IPS-15b (cell line): ENCODE results near the gene GPR15LG.
"Not testable (repeated sequence)": the region's sequence is repeated elsewhere in the genome, so short reads cannot be mapped to it uniquely, and the experiment has no call there.

ENCODE experiments used
- H3K27me3 ChIP-seq: one replicate; pipeline ENCODE4 v1.6.1; 2013; ENCODE audit warnings: low read length; ENCODE audit not compliant: control insufficient read depth, insufficient read depth
- H3K36me3 ChIP-seq: one replicate; pipeline ENCODE4 v1.6.1; 2013; ENCODE audit warnings: low read length; ENCODE audit not compliant: control insufficient read depth, insufficient read depth
- H3K4me1 ChIP-seq: one replicate; pipeline ENCODE4 v1.6.1; 2013; ENCODE audit warnings: mild to moderate bottlenecking, low read length; ENCODE audit not compliant: control insufficient read depth, insufficient read depth
- H3K4me3 ChIP-seq: one replicate; pipeline ENCODE4 v1.5.1; 2013; ENCODE audit warnings: low read depth, low read length
- H3K9ac ChIP-seq: one replicate; pipeline ENCODE4 v1.6.1; 2013; ENCODE audit warnings: low read depth, mild to moderate bottlenecking, low read length
- H3K9me3 ChIP-seq: one replicate; pipeline ENCODE4 v1.6.1; 2013; ENCODE audit warnings: mild to moderate bottlenecking, low read length; ENCODE audit not compliant: control insufficient read depth, insufficient read depth

GPR15LG gene

DNA sequence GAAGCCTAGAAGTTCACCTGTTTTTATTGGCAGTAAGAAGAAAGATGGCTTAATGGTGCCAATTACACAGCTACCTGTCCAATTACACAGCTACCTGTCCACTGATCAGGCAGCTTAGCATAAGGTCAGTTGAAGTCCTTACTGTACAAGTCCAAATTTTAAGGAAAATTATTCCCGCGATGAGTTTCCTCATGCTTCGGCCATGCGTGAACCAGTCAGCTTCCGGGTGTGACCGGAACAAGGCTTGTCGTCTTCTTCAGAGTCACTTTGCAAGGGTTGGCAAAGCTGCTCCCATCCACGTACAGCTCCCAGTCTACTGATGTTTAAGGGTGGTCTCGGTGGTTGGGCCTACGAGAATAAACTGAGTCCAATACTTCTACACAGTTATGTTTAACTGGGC is 5.2 kb upstream of the GPR15LG start:
- peaks cover 18% of the 10 kb centered on the region for H3K4me1 ChIP-seq
- not testable (repeated sequence) for H3K27me3 ChIP-seq, H3K36me3 ChIP-seq, H3K9ac ChIP-seq, H3K4me3 ChIP-seq, H3K9me3 ChIP-seq

DNA sequence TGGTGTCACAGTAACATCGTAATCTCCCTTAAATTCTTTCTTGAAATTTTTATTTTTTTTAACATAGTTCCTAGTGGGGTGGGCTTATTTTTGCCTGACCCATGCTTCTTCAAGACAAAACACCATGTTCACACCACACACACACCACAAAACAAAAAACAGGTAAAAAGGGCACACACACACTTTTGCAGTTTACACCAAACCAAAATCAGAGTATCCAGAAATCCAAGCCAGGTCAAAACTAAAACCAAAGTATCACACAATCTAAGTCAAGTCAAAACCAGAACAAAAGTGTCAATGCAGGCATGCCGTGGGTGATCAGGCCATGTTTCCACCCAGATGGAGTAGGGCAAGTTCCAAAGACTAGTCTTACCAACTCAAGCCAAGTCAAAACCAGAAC is 2.4 kb upstream of the GPR15LG start:
- not testable (repeated sequence) for H3K4me1 ChIP-seq, H3K9me3 ChIP-seq, H3K27me3 ChIP-seq, H3K36me3 ChIP-seq, H3K4me3 ChIP-seq, H3K9ac ChIP-seq

DNA sequence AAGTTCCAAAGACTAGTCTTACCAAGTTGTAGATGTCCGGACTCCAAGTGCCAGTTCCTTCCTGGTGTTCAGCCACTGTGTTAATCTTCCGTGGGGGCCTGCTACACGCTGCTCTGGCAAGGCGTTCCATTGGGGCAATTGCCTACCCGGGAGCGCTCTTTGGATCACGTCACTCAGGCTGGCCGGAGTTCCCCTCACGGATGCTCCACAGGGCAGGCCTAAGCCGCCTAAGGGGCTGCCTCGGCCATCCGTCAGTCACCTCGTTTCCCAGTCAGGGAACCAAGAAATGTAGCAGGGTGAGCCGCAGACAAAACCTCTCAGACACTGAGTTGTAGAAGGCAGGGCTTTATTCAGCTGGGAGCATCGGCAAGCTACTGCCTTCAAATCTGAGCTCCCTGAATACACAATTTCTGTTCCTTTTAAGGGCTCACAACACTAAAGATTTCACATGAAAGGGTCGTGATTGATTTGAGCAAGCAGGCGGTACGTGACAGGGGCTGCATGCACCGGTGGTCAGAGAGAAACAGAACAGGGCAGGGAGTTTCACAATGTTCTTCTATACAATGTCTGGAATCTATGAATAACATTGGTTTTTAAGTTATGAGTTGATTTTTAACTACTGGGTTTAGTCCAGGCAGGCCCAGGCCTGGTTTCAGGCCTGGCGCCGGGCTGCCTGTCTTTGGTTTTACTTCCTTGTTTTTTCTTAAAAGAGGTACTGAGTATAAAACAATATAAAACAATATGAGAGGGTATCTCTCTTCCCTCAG is 1.7 kb upstream of the GPR15LG start:
- not testable (repeated sequence) for H3K9me3 ChIP-seq, H3K4me1 ChIP-seq, H3K36me3 ChIP-seq, H3K9ac ChIP-seq, H3K27me3 ChIP-seq, H3K4me3 ChIP-seq

DNA sequence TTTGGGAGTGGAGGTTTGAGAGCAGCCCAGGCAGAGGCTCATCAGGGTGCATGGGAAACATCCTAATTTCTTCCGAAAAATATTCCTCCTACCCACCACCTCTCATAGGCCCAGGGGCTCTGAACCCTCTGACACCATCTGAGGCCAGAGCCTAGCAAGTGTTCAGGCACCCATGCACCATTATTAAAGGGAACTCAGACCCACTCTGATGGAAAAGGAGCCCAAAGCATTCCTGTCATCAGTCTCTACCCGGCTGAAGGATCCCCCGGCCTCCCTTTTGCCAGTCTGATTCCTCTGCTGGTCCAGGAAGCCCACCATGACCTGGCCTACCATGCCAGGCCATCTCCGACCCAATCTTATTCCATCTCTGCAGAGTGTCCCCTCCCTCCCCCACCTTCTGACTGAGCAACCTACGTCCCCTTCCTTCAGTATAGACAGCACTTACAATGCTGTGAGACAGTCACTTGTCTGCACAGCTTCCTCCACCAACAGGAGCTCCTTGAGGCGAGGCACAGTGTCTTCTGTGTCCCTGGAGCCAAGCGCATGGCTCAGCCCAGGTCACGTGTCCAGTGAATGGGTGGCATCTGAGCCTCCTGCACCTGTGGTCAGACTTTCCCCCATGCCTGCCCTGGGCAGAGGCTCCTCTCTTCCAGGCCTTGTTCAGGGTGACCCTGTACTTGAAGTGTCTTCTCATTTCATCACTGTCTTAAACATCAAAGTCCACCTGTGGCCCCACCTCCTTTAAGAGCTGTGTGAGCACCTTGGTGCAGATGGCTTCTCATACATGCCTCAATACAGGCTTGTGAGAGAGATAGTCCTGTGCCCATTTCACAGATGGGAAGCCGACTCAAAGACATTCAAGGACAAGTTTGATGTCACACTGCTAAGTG is 889 bp upstream of the GPR15LG start:
- Histone ChIP-seq H3K27me3 (no peaks in the 10 kb centered on the region), H3K4me3 (no peak overlapping the region), H3K4me1 (no peaks in the 10 kb centered on the region), H3K9ac (no peak overlapping the region), H3K36me3 (no peaks in the 10 kb centered on the region), H3K9me3 (no peaks in the 10 kb centered on the region)

DNA sequence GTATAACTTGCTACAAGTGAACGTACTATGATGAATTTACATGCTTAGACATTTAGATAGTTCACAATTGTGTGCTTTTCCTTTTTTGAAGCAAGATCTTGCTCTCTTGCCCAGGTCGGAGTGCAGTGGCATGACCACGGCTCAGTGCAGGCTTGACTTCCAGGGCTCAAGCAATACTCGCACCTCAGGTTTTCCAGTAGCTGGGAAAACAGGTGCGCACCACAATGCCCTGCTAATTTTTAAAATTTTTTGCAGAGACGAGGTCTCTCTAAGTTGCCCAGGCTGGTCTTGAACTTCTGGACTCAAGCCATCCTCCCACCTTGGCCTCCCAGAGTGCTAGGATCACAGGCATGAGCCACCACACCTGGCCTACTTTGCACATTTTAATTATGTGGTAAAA is 1.8 kb downstream of the GPR15LG start:
- Histone ChIP-seq H3K9ac (no peak overlapping the region), H3K36me3 (no peaks in the 10 kb centered on the region), H3K27me3 (no peaks in the 10 kb centered on the region), H3K4me1 (no peaks in the 10 kb centered on the region), H3K9me3 (no peaks in the 10 kb centered on the region), H3K4me3 (no peak overlapping the region)

DNA sequence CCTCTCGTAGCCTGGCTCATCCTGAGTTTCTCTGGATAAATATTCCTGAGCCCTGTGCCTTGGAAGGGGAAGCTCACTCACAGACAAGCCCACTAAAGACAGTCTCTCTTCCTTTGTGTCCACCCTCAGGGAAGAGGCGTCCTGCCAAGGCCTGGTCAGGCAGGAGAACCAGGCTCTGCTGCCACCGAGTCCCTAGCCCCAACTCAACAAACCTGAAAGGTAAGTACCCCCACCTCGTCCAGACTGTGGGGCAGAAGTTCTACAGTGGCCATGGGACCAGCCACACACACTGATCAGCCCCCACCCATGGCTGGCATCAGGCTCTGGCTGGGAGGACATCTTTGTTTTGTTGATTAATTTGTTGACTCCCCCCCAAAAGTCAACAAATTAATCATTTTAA is 2.8 kb downstream of the GPR15LG start:
- Histone ChIP-seq H3K9ac (no peak overlapping the region), H3K27me3 (no peaks in the 10 kb centered on the region), H3K36me3 (no peaks in the 10 kb centered on the region), H3K4me1 (no peaks in the 10 kb centered on the region), H3K9me3 (no peaks in the 10 kb centered on the region), H3K4me3 (no peak overlapping the region)

DNA sequence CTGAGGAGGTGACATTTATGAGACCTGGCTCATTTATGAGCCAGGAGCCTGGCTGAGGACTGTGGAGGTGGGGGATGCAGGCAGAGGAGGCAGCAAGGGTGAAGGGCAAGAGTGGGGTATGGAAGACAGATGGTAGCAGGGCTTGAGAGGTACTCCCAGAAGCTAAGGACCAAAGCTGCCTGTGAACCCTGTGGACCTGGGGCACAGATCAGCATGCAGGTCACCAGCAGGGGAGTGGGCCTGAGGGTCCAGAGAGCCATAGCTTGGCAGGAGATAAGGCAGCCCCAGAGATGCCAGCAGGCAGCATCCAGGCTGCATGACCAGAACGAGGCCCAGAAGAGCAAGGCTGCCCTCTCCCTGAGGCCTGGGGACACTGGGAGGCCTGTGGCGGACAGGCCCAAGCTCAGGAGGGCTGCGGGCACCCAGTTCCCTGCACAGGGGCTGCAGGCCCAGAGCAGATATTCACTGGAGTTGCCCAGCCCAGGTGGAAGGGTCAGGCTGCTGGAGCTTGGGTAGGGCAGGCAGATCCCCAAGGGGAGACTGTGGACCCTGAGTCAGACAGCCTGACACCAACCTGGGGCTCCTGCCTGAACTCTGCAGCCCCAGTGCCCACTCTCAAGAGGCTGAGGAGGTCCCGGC is 3.4 kb downstream of the GPR15LG start:
- Histone ChIP-seq H3K4me3 (no peak overlapping the region), H3K9me3 (no peaks in the 10 kb centered on the region), H3K4me1 (no peaks in the 10 kb centered on the region), H3K9ac (no peak overlapping the region), H3K27me3 (no peaks in the 10 kb centered on the region), H3K36me3 (no peaks in the 10 kb centered on the region)

DNA sequence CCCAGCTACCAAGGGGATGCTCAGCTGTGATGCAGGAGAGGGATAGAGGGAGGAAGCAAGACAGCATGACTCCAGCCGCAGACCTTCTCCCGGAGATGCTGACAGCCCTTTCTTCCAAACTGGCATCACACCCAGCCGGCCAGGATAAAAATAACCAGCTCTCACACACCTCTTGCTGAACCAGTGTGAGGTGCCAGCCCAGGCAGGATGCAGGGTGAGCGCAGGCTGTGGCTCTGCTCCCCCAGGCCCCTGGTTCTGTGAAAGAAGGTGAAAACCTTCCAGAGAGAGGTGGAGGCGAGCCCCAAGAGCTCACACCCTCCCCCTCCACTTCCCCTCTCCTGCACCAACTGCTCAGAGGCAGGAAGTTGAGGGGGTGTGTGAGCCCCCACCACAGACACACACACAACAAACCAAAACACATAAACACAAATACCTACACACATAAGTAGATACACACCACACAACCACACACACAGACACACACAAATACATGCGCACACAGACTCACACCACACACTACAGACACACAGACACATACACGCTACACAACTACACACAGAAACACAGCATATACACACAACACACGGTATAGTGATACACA is 4.0 kb downstream of the GPR15LG start:
- no peaks in the 10 kb centered on the region for H3K27me3 ChIP-seq
- no peaks in the 10 kb centered on the region for H3K9me3 ChIP-seq
- no peaks in the 10 kb centered on the region for H3K36me3 ChIP-seq
- H3K4me3 ChIP-seq = no peak overlapping the region
- no peak overlapping the region for H3K9ac ChIP-seq
- H3K4me1 ChIP-seq = no peaks in the 10 kb centered on the region

DNA sequence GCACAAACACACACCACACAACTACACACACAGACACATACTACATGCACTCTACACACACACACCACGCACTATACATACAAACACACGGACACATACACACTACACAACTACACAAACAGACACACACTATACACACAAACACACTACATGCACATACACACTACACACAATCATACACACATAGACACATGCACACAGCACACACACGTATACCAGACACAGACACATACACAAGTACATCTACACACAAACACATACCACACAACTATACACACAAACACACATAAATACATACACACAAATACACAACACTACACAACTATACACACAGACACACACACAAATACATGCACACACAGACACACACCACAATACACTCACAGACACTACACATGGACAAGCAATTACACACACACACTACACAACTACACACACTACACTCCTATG is 4.6 kb downstream of the GPR15LG start:
- H3K36me3 ChIP-seq = no peaks in the 10 kb centered on the region
- no peak overlapping the region for H3K4me3 ChIP-seq
- H3K9ac ChIP-seq = no peak overlapping the region
- H3K4me1 ChIP-seq = no peaks in the 10 kb centered on the region
- no peaks in the 10 kb centered on the region for H3K9me3 ChIP-seq
- no peaks in the 10 kb centered on the region for H3K27me3 ChIP-seq

DNA sequence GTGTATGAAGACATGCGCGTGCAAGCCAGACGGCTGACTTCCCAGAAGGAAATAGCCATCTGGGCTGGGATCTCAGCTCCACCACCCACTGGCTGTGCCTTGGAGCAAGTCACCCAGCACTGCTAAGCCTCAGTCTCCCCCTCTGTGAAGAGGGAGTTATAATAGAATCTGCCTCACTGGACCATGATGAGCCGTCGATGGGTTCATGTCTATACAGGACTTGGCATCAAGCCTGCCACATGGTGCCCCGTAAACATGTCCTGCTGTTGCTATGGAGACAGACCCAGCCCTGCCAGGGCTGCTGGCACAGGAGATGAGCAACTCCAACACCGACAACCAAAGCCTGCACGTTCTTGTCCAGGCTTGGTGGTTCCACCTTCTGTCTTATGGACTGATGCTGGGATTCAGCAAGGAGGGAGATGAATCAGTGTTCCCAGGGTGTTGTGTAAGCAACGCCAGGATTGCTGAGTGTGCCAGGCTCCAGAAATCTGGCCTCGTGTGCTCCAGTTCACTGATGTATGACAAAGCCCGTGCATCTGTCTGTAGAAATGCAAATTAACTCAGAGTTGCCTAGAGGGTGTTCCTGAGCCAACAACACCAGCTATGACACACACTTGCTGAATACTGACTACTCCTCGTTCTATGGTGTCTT is 5.6 kb downstream of the GPR15LG start:
- Histone ChIP-seq H3K4me1 (no peaks in the 10 kb centered on the region), H3K9ac (no peak overlapping the region)

DNA sequence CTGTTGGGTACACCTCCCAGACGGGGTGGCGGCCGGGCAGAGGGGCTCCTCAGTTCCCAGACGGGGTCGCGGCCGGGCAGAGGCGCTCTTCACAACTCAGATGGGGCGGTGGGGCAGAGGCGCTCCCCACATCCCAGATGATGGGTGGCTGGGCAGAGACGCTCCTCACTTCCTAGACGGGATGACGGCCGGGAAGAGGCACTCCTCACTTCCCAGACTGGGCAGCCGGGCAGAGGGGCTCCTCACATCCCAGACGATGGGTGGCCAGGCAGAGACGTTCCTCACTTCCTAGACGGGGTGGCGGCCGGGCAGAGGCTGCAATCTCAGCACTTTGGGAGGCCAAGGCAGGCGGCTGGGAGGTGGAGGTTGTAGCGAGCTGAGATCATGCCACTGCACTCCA is 6.8 kb downstream of the GPR15LG start:
- not testable (repeated sequence) for H3K9ac ChIP-seq, H3K9me3 ChIP-seq, H3K36me3 ChIP-seq, H3K4me1 ChIP-seq, H3K4me3 ChIP-seq, H3K27me3 ChIP-seq

More for the DNA sequence above, 5.6 kb downstream of the GPR15LG start:
- no peaks in the 10 kb centered on the region for H3K27me3 ChIP-seq
- no peaks in the 10 kb centered on the region for H3K36me3 ChIP-seq
- H3K4me3 ChIP-seq = no peak overlapping the region
- no peaks in the 10 kb centered on the region for H3K9me3 ChIP-seq
